ENCODE measurements around the gene WBP2. TPM values are rescaled to one million over a fixed set of nuclear protein-coding genes. Genes with fewer than 3 reads are reported as not detected.
"Not testable (repeated sequence)": the region's sequence is repeated elsewhere in the genome, so short reads cannot be mapped to it uniquely, and the experiment has no call there.

The WBP2 gene
- total RNA-seq, 1 donor from 2014 or later: 144 TPM

- Histone ChIP-seq H3K27me3 (ENCODE audit: low read depth) (no peaks in the 10 kb centered on the region), H3K9me3 (replicated peaks) (no peaks in the 10 kb centered on the region), H3K27ac (replicated peaks) (no peak overlapping the region), H3K36me3 (peaks cover 34% of the 10 kb centered on the region), H3K4me1 (peaks cover 36% of the 10 kb centered on the region), H3K4me3 (no peak overlapping the region)
- intact Hi-C loops (cut with micrococcal nuclease): loop anchor here (2.0 kb wide), 1 partner anchor 41 kb away; no protein-coding TSS in a partner anchor
- no peak for DNase-seq
- no peak for TF ChIP-seq CTCF (IDR thresholded peaks at IDR 0.05; ENCODE audit: borderline replicate concordance)
Measured at GRCh38 chr17:75891605-75892555, 36.7 kb upstream of the WBP2 start.

- no peak for DNase-seq
- no peak for TF ChIP-seq CTCF (IDR thresholded peaks at IDR 0.05; ENCODE audit: borderline replicate concordance)
- Histone ChIP-seq H3K36me3 (peaks cover 34% of the 10 kb centered on the region), H3K4me3 (no peak overlapping the region), H3K9me3 (replicated peaks) (no peaks in the 10 kb centered on the region), H3K27ac (replicated peaks) (no peak overlapping the region), H3K27me3 (ENCODE audit: low read depth) (no peaks in the 10 kb centered on the region), H3K4me1 (peaks cover 29% of the 10 kb centered on the region)
- intact Hi-C loops (cut with micrococcal nuclease): no loop called here
Measured at GRCh38 chr17:75891022-75891604, 36.0 kb upstream of the WBP2 start.

- H3K9me3 ChIP-seq (replicated peaks): no peaks in the 10 kb centered on the region
- intact Hi-C loops (cut with micrococcal nuclease): no loop called here
- no peak overlapping the region for H3K4me3 ChIP-seq
- H3K36me3 ChIP-seq: peaks cover 34% of the 10 kb centered on the region
- no peak for TF ChIP-seq CTCF (IDR thresholded peaks at IDR 0.05; ENCODE audit: borderline replicate concordance)
- no peak for DNase-seq
- H3K4me1 ChIP-seq: peaks cover 12% of the 10 kb centered on the region
- H3K27me3 ChIP-seq (ENCODE audit: low read depth): no peaks in the 10 kb centered on the region
- H3K27ac ChIP-seq (replicated peaks): no peak overlapping the region
Measured at GRCh38 chr17:75889454-75889853, 34.3 kb upstream of the WBP2 start.

- DNase-seq: no peak
- intact Hi-C loops (cut with micrococcal nuclease): no loop called here
- no peaks in the 10 kb centered on the region for H3K9me3 ChIP-seq (replicated peaks)
- peaks cover 34% of the 10 kb centered on the region for H3K36me3 ChIP-seq
- H3K27ac ChIP-seq (replicated peaks): no peak overlapping the region
- H3K27me3 ChIP-seq (ENCODE audit: low read depth): no peaks in the 10 kb centered on the region
- no peak for TF ChIP-seq CTCF (IDR thresholded peaks at IDR 0.05; ENCODE audit: borderline replicate concordance)
- peaks cover 7% of the 10 kb centered on the region for H3K4me1 ChIP-seq
- no peak overlapping the region for H3K4me3 ChIP-seq
Measured at GRCh38 chr17:75888484-75888883, 33.3 kb upstream of the WBP2 start.

GRCh38 chr17:75885860-75886259 lies 30.7 kb upstream of the WBP2 start:
- H3K4me3 ChIP-seq; H3K9me3 ChIP-seq (replicated peaks); H3K27me3 ChIP-seq (ENCODE audit: low read depth); H3K4me1 ChIP-seq; DNase-seq; intact Hi-C loops (cut with micrococcal nuclease); H3K27ac ChIP-seq (replicated peaks): not testable (repeated sequence)
- H3K36me3 ChIP-seq: peaks cover 18% of the 10 kb centered on the region

GRCh38 chr17:75885431-75885830 lies 30.3 kb upstream of the WBP2 start:
- Histone ChIP-seq H3K27ac (replicated peaks) (no peak overlapping the region), H3K9me3 (replicated peaks) (no peaks in the 10 kb centered on the region), H3K36me3 (peaks cover 14% of the 10 kb centered on the region), H3K27me3 (ENCODE audit: low read depth) (no peaks in the 10 kb centered on the region), H3K4me1 (no peaks in the 10 kb centered on the region), H3K4me3 (no peak overlapping the region)
- TF ChIP-seq CTCF (IDR thresholded peaks at IDR 0.05; ENCODE audit: borderline replicate concordance): no peak
- DNase-seq: no peak
- intact Hi-C loops (cut with micrococcal nuclease): no loop called here

Data from left ventricle myocardium inferior (tissue), 1 donor.